ENCODE data around the gene MAD1L1.

- TF ChIP-seq POLR2A (IDR thresholded peaks at IDR 0.05) (no peak), EP300 (IDR thresholded peaks at IDR 0.05) (no peak)
- TF ChIP-seq, protein P1, sequence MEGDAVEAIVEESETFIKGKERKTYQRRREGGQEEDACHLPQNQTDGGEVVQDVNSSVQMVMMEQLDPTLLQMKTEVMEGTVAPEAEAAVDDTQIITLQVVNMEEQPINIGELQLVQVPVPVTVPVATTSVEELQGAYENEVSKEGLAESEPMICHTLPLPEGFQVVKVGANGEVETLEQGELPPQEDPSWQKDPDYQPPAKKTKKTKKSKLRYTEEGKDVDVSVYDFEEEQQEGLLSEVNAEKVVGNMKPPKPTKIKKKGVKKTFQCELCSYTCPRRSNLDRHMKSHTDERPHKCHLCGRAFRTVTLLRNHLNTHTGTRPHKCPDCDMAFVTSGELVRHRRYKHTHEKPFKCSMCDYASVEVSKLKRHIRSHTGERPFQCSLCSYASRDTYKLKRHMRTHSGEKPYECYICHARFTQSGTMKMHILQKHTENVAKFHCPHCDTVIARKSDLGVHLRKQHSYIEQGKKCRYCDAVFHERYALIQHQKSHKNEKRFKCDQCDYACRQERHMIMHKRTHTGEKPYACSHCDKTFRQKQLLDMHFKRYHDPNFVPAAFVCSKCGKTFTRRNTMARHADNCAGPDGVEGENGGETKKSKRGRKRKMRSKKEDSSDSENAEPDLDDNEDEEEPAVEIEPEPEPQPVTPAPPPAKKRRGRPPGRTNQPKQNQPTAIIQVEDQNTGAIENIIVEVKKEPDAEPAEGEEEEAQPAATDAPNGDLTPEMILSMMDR (IDR thresholded peaks at IDR 0.05), result no peak
Observed at GRCh38 chr7:2190531-2190930, 42.2 kb downstream of the MAD1L1 start.
